HG02571 (cell line): ENCODE results near the gene ABCA13.

ENCODE experiments used
- ATAC-seq: cut with Tn5 transposase; IDR thresholded peaks from one replicate; pipeline ENCODE4 v1.9.1; 2021; ENCODE audit warnings: mild to moderate bottlenecking, moderate library complexity; ENCODE audit not compliant: unreplicated experiment

ABCA13 gene

DNA sequence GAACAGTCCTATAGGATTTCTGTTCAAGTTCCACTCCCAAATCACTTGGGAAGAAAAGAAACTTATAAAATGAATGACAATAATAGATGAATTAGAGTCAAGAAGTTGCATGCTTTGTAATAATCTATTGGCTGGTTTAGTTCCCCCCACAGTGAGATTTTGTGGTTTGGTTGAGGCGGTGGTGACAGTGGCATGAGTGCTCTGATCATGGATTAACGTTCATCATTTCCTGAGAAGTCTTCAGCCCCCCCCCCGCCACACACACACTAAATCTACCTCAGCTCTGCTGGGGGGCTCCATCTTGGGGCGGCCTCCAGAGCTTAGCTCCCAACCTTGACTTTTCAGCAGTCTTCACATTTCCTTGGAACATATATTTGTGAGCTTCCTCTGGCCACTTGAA, 121.7 kb downstream of the ABCA13 start:
- no peak for ATAC-seq

DNA sequence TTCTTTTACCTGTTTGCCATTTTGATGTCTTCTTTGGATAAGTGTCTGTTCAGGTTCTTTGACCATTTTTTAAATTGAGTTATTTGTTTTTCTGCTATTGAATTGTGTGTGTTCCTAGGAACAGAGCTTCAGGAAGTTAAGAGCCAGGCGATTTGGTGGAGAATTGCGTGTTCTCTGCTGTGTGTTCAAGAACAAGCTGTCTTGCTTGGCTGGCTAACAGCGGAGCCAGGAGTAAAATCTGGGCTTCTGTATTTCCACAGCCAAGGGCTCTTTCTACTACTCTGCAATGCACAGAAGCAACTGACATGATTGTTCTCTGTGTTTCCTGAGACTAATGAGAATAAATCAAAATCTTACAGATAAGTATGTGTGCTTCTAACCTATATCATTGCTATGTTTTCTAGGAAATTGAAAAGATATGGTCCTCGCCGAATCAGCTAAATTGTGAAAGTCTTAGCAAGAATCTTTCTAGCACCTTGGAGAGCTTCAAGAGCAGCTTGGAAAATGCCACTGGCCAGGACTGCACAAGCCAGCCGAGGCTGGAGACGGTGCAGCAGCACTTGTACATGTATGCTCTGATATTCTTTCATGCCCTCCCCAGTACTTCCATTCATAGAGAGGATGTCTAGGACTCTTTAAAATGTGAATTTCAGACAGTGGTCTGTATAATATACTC, 124.2 kb downstream of the ABCA13 start:
- no peak for ATAC-seq

DNA sequence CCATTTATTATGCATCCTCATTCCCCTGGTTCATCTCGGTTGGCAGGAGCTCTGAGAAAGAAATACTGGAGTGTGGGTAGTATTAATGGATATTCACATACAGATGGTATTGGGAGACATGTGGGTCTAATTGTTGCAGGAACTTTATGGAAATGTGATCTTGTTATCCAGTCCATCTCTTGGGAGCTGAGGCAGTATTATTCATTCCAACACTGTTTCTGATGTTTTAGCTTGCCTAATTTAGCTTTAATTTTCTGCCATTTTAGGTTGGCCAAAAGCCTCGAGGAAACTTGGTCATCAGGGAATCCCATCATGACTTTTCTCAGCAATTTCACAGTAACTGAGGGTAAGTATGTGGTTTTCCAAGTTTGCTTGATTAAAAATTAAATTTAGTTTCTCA, 125.7 kb downstream of the ABCA13 start:
- no peak for ATAC-seq

DNA sequence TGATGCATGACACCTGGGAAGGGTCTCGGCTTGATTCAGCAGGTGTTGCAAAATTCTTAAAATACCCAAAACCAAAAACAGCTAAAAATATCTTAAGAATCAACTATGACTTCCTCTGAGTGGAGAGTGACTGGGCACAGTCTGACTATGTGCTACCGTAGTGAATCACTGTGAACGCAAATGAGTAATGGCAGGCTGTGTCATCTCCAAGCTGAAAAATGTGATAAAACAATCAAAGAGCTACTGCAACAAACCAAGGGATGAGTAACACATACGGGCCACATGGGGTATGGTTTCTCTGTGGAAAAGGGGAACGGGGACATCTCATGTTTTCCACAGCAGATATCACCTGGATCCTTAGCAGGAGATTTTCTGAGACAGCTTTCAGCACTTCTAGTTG, 127.5 kb downstream of the ABCA13 start:
- ATAC-seq = peak; percentile 44

DNA sequence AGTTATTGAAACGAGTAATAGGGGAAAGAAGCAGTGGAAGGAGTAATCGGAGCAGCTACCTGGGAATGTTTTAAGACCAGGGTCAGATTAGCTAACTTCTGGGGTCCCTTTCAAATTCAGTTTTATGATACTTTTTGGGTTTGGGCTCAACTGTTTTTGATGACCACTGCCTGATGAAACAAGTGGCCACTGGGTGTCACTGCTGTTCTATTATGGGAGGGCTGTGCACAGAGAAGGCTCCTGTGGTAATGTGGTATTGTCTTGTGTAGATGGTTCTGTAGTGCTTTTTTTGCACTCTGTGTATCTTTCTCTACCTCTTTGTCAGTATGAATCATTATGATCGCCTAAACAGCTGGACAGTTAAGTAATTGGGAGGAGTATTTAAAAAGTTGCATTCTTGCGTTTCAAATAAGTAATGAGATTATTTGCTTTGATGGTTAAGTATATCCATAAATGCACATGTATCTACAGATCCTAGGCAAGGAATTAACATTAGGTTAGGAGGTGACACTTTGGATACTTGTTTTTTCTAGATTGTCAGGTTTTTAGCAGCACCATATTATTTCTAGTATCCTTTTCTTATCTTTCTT, 128.4 kb downstream of the ABCA13 start:
- peak; percentile 74 for ATAC-seq

DNA sequence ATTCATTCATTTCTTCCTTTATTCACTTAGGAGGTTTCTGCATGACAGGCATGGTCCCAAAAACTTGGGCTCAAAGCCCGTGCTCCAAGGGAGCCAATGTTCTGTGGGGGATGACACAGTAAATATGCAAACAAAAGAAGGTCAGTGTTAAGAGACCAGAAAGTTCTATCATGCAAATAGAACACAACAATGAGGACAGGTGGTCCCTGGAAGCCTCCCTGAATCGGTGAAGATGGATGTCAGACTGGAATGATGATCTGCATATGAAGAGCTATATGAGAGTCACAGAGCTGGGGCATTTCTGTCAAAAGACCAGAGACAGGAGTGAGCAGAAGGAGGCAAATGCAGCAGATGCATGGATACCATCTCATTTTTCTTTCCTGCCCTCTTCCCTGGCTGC, 129.0 kb downstream of the ABCA13 start:
- no peak for ATAC-seq

DNA sequence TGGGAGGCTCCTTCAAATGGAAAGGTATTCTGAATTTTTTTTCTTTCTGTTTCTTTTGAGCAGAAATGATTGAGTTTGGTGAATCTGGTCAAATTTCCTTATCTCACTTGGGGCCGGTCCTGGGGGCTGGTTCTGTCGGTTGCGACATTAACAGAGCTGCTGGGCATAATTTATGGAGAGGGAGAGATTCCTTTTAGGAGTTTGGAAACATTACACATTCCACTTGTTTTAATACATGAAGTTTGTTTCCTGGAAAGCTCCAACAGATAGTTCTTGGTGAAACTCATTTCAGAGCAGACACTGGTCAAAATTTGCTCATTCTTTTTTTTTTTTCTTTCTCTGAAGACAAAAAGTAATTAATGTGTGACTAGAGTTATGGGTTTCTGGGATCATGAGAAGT, 129.9 kb downstream of the ABCA13 start:
- no peak for ATAC-seq

DNA sequence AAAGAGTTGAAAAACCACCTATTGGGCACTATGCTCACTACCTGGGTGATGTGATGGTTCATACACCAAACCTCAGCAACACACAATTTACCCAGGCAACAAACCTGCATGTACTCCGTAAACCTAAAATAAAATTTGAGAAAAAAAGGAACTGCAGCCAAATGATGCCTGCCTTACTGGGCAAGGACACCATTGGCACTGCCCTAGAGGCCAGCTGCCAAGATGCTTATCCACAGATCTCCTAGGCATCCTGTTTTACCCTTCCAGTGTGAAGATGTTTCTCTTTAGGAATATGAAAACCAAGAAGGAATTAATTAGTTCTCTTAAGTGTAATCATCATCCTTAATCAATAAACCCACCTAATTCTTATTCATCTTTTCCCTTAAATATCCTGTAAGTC, 133.4 kb downstream of the ABCA13 start:
- no peak for ATAC-seq

DNA sequence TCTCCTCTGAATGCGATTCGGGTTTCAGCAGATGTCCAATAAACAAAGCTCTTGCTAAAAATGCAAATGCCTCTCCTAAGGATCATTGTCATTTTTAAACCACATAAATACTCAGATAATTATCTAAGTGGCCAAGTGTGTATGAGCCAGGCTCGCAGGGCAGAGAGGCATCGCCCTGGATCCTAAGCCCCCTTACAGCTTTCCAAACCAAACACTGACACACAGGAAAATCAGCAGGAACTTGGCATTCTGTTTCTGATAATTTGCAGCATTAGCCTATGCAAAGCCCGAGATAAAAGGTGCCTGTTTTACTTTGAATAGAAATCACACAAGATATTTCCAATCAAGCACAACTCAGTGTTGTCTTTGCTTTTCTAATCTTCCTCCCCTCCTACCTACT, 134.4 kb downstream of the ABCA13 start:
- ATAC-seq = no peak

DNA sequence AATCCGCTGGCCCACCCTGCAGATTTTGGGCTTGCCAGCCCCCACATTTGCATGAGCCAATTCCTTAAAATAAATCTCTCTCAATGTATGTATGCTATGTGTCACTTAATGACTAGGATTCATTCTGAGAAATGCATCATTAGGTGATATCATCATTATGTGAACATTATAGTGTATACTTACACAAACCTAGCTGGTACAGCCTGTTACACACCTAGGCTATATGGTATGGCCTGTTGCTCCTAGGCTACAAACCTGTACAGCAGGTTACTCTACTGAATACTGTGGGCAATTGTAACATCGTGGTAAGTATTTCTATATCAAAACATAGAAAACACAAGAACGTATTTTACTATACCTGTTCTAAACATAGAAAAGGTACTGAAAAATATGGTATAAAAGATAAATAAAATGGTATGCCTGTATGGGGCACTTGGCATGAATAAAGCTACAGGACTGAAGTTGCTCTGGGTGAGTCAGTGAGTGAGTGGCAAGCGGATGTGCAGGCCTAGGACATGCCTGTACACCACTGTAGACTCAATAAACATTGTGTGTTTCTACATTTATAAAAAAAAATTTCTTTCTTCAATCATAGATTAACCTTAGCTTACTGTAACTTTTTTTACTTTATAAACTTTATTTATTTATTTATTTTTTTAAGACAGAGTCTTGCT, 135.9 kb downstream of the ABCA13 start:
- no peak for ATAC-seq

DNA sequence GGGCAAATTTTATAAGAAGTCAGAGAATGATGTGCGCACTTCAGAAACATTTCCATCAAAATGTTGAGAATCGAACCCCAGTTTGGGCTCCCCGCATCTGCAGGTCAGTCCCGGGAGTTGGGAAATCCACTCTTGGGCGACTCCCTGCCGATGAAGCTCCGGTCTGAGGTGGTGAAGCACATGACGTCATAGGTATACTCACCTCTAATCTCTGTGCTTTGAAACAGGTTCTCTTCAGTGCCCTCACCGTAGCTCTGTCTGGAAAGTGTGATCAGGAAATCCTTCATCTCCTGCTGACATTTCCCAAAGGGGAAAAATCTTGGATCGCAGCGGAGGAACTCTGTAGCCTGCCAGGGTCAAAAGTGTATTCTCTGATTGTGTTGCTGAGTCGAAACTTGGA, 138.5 kb downstream of the ABCA13 start:
- ATAC-seq = no peak

DNA sequence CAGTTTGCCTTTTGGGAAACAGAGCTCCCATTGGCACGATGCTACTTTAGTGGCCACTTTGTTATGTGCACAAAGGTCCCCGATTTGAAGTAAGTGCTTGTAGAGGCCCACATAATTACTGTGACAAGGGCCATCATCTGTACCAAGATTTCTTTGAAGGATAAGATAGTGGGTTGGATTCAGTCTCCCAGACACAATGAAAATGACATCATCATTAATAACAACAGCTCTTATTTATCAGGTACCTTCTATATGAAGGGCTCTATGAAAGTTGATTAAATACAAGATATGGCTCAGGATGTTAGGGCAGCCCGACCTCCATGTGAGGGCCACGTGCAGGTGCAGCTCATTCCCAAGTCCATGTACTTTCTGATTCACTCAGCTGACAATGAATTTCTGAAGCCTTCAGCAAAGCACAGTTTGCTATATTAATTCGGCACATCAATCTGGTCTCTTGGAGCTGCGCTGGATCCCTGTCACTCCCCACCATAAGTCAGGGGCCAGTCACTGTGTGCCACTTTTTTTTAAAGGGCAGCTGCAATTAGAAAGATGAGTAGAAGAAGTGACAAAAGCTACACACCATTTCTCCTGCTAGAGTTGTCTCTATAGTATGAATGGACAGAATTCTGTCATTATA, 140.3 kb downstream of the ABCA13 start:
- ATAC-seq = no peak

DNA sequence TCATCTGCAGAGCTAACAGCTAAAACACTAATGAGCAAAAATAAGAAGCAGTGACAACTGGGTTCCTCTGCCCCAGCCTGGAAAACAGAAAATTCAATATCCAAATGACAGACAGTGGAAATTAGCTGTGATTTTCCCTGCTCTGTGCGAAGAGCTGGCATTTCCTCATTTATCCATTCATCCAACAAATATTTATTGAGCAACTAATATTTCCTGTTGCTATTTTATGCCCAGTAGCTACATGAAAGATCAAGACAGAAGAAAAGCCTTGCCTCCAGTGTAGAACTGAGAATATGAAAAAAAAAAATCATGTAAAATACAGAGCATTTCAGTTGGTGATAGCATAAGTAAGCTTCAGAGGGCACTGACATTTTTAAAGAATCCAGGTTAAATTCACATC, 140.9 kb downstream of the ABCA13 start:
- no peak for ATAC-seq

DNA sequence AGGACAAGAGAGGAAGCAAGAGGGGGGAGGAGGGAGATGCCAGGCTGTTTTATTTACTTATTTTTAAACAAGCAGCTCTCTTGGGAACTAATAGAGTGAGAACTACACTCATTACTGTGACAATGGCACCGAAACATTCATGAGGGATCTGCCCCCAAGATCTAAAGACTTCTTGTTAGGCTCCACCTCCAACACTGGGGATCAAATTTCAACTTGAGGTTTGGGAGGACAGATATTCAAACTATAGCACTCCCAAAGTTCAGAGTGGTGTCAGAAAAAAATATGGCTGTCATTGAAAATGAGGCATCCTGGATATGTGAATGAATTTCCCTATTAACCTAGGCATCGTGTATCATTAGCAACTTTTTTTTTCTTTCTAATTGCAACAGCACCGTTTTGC, 145.5 kb downstream of the ABCA13 start:
- ATAC-seq = no peak

DNA sequence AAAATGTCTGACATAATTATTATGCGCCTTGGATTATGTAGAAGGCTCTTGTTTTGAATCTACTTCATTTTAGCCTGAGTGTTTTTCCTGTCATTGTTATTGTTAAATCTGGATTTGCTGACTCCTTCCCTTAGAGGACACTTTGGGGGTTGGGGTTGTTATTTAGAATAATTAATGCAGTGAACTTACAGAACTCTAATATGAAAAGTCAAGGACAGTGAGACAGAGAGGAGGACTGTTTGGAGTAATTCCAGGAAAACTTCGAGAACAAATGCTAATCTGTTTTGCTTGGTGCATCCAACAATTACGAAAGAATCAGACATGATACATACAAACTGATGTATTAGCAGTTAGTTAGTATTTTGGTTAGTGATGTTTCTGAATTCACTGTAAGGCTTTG, 146.1 kb downstream of the ABCA13 start:
- ATAC-seq = no peak

DNA sequence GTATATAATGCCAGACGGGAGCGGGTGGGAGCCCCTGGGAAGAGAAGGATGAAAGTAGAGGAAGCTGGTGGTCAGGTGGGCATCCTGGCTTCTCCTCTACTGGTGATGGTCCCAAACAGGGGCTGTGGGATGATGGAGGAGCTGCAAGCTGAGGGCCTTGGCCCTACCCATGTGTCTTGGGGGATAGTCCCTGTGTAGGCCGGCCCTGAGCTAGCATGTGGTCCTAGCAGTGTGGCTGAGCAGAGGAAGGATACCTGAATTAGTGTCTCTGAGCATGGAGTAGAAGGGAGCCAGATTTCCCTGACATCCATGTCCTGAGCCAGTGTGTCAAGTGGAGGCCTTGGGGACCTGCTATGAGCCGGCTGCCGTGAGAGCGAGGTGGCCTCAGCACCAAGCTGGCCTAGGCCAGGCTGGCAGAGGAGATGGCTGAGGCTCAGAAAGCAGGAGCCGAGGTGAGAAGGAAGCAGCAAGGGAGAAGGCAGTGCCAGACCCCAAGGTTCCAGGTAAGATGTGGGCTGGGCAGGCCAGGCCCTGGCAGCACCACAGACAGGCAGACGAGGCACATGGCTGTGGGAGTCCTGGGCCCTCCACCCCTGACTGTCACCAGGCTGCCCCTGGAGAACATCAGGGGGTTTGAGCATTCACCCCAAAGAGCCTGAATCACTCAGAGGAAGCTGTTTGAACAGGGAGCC, 150.2 kb downstream of the ABCA13 start:
- no peak for ATAC-seq

DNA sequence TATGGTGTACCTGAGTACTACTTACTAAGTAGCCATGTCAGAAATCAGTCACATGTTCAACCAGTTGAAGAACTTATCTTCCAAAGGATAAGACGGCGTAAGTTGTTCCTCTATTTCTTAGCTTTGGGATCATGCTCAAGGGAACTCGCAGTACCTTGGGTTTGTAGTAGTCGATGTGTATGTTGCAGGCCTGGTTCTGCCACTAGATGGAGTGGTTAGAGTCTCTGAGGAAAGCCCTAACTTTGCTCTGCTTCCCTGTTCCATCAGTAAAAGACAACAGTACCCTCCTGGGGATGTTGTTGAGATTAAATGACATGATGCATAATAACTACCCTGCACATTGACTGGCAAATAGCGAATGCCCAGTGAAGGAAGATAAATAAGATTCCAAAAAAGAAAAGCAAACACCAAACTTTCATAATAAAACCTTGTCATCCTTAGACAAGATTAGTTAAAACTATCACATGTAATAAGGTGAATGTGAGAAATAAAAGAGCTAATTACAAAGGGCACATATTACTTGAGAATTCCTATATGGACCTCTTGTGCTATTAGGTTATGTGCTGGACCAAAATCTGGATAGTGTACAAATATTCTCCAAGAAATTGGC, 165.9 kb downstream of the ABCA13 start:
- no peak for ATAC-seq

DNA sequence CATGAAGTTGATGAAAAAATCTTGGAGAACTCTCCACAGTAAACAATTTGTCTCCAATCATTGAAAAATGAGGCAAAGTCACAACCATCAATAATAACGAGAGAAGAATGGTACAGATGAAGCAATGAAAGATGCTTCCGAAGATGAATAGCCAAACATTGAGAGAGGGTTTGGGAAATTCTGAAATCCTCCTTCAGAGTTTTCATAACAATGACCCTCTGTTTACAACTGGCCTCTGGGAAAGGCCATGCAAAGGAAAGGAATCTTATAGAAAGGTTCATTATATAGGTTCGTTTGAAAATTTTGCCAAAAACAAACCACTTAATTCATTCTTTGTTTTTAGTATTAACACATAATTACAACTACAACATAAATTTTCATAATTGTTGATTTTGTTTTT, 166.5 kb downstream of the ABCA13 start:
- no peak for ATAC-seq

DNA sequence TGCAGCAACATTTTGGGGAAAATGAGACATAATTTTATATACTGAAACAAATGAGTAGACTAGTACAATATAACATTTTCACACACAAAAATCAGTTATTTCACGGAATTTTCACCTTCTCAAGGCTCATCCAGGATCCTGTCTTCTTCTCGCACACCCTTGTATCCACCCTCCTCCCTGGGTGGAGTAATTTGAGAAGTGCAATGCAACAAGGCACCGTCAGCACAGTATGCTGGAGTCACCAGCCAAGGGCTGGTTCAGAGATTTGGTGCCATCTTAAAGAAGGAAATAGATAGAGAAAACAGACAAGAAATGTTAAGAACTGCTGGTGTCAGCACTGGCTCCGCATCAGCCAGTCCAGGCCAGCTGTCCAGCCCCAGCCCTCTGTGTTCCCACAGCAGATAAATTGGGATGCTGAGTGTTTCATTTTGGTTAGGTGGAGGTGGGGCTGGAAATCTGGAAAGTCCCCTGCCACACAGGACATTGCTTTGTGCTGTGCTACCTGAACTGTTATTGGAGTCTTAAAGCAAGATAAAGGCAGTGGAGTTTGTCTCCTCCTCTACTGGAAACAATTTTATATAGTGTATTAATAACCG, 176.1 kb downstream of the ABCA13 start:
- no peak for ATAC-seq

DNA sequence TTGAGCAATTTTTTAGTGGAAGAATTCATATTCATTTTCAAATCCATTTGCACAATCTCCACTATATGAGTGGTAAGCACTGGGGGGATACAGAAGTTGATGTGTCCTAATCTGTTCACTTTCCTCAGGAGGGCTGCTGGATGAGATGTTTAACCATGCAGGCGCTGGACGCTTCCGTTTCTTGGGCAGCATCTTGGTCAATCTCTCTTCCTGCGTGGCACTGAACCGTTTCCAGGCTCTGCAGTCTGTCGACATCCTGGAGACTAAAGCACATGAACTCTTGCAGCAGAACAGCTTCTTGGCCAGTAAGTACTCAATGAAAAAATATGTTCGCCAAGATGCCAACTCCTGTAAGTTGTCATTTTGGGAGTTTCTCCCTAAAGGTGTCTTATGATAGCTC, 179.3 kb downstream of the ABCA13 start:
- no peak for ATAC-seq

DNA sequence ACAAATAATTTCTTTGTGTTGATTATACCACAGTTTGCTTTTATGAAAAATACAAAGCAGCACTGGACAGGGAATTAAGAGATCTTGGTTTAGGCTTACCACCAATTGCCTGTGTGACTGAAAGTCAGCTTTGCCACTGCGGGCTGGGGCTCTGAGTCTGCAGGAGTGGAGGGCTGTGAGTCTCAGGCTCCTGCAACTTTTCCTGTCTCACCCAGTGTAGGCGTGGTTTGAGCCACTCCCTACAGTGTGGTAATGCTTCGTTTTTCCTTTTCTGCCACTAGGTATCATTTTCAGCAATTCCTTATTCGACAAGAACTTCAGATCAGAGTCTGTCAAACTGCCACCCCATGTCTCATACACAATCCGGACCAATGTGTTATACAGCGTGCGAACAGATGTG, 180.6 kb downstream of the ABCA13 start:
- no peak for ATAC-seq
